GM19468 (cell line): ENCODE measurements around the gene MGAT4B.
A peak's percentile ranks its signal among the peaks of the same experiment; 100 is the strongest.
"Not testable (repeated sequence)": the region's sequence is repeated elsewhere in the genome, so short reads cannot be mapped to it uniquely, and the experiment has no call there.

Experiments used
- ATAC-seq: cut with Tn5 transposase; IDR thresholded peaks from one replicate; pipeline ENCODE4 v1.9.1; 2021; ENCODE audit warnings: mild to moderate bottlenecking, moderate library complexity, moderate number of reproducible peaks; ENCODE audit not compliant: unreplicated experiment; ENCODE audit errors: extremely low read depth

Gene MGAT4B

DNA sequence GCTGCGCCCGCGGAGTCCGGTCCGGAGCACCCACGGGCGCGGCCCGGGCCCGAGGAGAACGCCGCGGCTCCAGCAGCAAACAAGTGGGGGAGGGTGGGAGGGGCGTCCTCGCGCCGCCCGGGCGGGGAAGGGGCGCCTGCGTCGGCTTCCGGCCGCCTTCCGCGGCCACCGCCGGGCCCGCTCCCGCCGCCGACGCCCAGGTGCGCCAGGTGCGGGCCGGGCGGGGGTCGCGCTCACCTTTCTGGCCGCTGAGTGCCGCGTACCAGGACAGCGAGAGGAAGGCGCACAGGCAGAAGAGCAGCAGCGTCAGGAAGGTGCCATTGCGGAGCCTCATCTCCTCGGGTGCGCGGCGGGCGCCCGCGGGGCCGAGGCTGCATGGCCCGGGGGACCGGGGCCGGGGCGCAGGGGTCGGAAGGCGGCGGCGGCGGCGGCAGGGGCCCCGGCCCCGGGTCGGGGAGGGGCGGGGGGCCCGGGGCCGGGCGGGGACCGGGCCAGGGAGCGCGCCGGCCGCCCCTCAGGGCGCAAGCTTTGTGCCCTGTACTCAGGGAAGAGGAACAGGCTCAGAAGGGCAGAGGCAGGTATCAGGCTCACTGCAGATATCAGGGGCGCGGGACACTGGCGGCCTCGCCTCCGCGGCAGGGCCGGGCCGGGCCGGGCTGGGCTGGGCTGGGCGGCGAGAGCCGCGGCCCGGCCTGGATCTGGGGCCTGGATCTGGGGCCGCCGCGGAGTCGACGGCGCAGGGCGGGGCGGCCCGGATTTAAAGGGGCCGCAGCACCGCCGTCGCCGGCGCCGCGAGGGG, at the start of gene MGAT4B:
TSS of gene MGAT4B (minus strand) at position 617 of the 799 bp plus-strand sequence. CDS start at position 334, 283 bp downstream.
- no peak for ATAC-seq

DNA sequence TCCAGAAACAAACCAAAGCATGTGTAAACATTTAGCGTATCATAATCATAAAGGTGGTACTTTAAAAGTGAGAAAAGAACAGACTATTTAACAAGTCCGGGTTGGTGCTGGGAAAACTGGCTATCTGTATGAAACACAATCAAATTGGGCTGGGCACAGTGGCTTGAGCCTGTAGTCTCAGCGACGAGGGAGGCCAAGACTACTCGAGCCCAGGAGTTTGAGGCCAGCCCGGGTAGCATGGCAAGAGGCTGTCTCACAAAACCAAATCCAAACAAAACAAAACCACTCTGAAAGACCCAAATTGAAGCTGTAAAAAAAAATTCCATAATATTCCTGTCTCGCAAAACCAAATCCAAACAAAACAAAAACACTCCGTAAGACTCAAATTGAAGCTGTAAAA, 47.7 kb upstream of the MGAT4B start:
- ATAC-seq = no peak

DNA sequence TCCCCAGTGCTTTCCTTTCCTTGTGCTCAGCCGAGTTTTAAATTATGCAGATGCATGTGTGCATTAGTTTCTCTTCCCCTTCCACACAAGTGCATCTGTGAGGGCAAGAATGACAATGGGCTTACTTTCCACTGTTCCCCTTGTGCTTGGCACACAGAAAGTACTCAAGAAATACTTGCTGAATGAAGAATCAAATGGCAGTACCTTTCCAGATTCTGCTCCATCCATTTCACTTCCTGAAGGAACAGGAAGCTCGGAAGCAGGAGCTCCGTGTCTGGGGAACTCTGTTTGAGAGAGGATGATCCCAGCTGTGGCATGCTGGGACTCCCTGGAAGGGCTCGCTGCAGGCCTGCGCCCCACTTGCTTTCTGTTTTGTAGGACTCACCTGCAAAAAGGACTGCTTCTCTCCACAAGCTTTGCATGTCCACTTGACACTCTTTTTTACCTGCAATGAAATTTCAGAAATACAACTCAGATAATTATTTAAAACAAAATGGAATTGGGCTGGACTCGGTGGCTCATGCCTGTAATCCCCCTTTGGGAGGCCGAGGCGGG, 46.4 kb upstream of the MGAT4B start:
- peak; percentile 79 for ATAC-seq

DNA sequence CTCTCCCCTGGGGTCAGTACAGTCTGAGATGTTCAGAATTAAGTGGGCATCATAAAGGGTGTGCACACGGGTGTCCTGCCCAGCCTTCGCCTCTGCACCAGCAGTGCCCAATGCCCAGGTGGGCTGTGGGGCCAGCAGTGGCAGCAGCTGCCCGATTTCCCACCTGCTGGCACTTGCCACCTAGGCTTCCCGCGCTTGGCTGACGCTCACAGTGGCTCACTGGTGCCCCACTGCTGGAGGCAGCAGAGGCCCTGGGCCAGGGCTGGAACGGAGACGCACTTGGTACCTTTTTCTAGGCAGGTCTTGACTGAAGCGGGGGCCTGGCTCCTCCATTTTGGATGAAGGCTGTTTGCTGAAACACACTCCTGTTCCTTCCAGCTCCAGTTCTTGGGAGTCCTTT, 35.0 kb upstream of the MGAT4B start:
- ATAC-seq = no peak

DNA sequence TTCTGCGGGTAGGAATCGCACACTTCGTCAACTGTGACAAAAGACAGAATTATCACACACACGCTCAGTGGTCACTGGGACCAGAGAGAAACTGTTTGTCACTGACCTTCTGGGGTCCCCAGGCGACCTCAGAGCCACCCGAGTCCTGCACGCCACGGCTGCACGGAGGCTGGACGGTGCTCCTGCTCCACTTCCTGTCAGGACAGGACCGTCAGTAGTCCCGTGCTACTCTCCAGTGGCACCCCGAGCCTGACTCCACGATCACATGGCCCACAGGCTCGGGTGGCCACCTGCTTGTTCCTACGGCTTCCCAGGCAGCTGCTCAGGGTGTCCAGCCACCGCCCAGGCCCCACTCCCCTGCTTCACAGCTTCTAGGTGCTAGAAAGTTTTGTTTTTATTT, 34.1 kb upstream of the MGAT4B start:
- ATAC-seq = no peak

DNA sequence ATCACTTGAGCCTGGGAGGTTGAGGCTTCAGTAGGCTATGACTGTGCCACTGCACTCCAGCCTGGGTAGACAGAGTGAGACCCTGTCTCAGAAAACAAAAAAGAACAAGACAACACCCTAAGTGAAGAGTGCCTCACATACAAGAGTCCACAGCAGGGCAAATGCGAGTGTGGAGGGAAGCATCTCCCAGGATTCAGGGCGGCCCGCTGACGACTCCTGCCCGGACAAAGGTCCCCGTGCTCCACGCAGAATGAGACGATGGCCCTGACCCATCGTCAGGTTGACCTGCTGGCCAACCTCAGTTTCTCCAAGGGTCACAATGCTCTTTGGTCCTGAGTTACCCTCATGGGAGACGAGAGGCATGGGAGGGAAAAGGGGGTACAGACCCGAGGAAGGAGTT, 33.7 kb upstream of the MGAT4B start:
- ATAC-seq = no peak

DNA sequence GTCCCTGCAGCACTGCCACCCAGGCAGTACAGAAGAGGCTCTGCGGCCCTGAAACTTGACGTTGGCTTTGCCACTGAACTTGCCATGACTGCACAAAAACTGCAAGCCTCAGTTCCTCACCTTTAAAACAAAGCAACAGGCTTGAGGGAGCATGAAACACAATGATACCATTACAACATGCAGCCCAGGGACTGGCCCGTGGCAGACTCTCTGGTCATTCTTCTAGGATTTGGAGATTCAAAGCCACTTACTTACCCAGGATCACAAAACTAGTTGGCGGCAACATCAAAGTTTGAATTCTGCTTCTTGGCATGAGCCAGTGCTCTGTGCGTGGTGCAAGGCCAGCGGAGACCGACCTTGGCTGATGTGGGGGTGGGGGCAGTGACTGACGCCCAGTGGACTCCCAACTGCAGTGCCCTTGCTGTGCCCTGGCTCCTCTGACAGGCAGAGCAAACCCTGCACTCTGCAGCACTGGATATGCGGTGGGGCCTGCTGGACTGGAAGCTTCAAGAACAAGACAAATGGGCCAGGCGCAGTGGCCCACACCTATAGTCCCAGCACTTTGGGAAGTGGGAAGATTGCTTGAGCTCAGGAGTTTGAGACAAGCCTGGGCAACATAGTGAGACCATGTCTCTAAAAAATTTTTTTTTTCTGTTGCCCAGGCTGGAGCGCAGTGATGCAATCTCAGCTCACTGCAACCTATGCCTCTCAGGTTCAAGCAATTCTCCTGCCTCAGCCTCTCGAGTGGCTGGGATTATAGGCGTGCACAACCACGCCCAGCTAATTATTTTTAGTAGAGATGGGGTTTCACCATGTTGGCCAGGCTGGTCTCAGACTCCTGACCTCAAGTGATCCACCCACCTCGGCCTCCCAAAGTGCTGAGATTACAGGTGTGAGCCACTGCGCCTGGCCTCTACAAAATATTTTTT, 32.9 kb upstream of the MGAT4B start:
- ATAC-seq = no peak

DNA sequence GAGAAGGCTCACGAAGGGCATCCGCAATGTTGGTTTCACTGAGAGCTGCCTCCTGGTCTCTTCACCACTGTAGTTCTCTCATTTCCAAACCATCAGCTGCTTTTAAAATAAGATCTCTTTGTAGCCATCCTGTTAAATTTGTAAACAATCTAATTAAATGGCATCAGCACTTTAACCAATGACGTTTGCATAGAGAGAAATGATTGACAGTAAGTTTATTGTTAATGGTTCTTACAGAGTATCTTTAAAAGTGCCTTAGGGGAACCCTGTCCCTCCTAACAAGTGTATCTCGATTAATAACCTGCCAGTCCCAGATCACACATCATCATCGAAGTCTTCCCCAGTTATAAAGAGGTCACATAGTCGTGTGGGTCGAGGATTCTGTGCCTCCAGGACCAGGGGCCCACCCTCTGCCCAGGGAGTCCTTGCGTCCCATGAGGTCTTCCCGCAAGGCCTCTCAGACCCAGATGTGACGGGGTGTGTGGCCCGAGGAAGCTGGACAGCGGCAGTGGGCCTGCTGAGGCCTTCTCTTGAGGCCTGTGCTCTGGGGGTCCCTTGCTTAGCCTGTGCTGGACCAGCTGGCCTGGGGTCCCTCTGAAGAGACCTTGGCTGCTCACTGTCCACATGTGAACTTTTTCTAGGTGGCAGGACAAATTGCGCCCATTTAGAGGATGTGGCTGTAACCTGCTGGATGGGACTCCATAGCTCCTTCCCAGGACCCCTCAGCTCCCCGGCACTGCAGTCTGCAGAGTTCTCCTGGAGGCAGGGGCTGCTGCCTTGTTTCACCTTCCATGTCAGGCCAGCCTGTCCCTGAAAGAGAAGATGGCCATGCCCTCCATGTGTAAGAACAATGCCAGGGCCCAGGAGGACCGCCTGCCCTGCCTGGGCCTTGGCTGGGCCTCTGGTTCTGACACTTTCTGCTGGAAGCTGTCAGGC, 30.7 kb upstream of the MGAT4B start:
- ATAC-seq = no peak

DNA sequence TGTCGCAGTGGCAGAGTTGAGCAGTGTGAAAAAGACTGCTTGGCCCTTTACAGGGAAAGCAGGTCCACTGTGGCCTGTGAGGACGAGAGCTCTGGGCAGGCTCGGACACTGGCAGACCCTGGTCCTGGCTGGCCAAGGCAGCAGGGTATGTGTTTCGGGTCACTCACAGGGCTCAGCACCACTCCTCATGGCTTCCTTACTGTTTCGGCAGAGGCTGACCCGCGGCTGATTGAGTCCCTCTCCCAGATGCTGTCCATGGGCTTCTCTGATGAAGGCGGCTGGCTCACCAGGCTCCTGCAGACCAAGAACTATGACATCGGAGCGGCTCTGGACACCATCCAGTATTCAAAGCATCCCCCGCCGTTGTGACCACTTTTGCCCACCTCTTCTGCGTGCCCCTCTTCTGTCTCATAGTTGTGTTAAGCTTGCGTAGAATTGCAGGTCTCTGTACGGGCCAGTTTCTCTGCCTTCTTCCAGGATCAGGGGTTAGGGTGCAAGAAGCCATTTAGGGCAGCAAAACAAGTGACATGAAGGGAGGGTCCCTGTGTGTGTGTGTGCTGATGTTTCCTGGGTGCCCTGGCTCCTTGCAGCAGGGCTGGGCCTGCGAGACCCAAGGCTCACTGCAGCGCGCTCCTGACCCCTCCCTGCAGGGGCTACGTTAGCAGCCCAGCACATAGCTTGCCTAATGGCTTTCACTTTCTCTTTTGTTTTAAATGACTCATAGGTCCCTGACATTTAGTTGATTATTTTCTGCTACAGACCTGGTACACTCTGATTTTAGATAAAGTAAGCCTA, 29.8 kb upstream of the MGAT4B start:
- ATAC-seq = no peak

DNA sequence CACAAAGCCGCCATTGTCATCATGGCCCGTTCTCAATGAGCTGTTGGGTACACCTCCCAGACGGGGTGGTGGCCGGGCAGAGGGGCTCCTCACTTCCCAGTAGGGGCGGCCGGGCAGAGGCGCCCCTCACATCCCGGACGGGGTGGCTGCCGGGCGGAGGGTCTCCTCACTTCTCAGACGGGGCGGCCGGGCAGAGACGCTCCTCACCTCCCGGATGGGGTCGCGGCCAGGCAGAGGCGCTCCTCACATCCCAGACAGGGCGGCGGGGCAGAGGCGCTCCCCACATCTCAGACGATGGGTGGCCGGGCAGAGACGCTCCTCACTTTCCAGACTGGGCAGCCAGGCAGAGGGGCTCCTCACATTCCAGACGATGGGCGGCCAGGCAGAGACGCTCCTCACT, 28.2 kb upstream of the MGAT4B start:
- ATAC-seq = not testable (repeated sequence)

DNA sequence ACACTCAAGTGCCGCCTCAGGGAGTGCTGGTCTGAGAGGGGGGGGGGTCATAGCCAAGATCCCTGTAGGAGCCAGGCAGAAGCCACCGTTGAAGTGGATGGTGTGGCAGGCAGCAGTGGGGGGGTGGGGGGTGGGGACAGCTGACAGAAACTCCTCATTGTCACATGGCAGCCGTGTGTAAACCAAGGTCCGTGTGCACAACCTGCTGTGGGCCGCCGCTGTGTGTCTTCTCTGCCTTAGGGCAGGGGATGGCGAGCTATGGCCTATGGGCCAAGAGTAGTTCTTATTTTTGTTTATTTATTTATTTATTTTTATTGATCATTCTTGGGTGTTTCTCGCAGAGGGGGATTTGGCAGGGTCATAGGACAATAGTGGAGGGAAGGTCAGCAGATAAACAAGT, 27.5 kb upstream of the MGAT4B start:
- ATAC-seq = no peak

DNA sequence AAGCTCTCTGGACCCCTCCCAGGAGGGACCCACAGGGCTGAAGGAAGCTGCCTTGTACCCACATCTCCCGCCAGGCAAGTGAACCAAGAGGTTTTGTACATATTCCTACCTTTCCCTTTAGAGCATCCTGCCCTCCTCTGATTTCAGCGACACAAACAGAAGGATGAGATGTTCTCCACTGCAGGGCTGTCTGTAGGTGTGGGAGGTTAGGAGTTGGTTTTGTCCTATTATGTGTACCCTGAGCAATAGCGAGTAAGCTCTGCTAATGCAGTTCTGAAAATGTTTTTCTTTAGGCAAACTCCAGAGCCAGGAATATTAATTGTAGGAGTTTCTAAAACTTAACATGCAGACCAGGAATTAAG, 27.0 kb upstream of the MGAT4B start:
- no peak for ATAC-seq

DNA sequence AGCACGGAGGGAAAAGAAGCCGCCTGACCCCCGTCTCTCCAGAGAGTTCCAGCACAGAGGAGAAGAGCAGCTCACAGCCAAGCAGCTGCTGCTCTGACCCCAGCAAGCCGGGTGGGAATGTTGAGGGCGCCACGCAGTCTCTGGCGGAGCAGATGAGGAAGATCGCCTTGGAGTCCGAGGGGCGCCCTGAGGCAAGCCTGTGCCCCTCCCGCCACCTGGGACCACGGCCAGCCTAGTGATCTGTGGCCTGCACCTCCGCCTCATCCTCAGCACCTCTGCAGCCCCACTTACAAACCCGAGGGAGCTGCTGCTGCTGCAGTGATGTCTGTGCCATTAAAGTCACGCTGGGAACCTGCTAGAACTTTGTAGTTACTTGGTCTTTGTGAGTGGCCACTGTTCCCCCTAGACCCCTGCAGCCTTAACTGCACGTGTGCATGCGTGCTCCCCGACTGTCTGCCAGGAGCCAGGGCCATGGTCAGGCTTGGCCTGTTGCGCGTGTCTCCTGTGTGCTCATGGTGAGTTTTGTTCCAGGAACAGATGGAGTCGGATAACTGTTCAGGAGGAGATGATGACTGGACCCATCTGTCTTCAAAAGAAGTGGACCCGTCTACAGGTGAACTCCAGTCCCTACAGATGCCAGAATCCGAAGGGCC, 26.5 kb upstream of the MGAT4B start:
- ATAC-seq = no peak

DNA sequence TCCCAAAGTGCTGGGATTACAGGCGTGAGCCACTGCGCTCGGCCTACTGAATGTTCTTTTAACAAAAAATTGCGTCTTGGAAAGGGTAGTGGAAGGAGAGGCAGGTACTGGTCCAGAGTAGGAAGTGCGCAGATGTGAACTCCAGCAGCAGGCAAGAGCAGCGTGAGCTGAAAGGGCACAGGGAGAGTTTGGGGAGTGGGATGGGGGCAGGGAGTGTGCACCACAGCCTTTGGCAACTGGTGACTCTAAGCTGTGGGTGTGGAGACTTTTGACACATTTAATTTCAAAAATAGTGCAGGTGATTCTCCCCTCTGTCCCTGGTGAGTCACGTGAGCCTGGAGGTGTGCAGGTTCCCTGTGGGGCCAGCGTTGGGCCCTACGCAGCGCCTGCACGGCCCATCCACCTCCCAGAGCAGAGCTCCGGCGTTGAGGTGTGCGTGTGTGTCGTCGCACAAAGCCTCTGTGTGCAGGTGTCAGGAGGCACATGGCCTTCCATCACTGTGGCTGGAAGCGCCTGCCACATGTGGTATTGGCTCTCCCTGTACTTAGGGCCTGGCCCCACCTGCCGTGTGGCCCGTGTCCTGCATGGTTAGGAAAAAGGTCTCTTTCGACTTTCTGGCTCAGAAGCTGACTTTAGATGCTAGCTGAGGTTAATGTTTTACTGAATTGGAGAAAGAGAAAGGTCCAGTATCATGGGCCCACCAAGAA, 25.5 kb upstream of the MGAT4B start:
- ATAC-seq = no peak

DNA sequence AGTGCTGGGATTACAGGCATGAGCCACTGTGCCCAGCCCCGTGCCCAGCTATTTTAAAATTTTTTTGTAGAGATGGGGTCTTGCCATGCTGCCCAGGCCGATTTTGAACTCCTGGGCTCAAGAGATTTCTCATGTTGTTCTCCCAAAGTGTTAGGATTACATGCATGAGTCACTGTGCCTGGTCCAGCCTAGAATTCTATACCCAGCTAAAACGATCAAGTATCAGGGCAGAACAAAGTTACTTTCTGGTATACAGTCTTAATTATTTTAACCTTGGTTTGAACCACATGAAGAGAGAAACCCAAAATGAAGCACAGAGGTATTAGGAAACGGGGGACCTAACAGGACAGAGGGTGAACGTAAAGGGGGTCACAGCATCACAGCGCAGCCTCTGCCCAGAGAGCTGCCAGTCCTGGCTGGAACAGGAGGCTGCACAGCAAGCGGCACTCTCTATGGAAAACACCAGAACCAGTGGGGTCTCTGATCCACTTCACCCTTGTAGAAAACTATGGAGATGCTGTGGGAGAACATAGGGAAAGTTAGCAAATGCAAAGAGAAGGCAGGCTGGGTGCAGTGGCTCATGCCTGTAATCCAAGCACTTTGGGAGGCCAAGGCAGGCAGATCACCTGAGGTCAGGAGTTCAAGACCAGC, 24.3 kb upstream of the MGAT4B start:
- no peak for ATAC-seq

DNA sequence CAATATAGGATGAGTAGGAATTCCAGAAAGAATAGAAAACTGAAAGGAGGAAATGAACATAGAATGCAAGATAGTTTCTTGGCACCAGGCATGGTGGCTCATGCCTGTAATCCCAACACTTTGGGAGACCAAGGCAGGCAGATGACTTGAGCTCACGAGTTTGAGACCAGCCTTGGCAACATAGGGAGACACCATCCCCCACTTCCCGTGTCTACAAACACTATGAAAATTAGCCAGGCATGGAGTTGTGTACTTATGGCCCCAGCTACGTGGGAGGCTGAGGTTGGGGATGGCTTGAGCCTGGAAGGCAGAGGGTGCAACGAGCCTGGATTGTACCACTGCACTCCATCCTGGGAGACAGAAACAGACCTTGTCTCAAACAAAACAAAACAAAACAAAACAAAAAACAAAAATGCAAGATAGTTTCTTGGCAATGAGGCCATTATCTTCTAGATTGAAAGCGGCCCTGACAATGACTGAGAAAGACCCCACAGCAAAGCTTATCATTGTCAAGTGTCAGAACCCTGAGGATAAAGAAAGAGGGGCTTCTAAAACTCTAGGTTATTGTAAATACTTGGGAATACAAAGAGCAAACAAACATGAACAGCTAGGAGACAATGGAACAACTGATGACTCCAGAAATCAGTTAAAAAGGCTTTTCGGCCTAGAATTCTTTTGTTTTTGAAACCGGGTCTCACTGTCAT, 23.2 kb upstream of the MGAT4B start:
- no peak for ATAC-seq
